ENCODE measurements around the gene ANO4.

The ANO4 gene

GRCh38 chr12:101166866-101167265 lies 372.3 kb downstream of the ANO4 start:
- no peaks in the 10 kb centered on the region for H3K79me2 ChIP-seq (ENCODE audit: insufficient read depth, low read length)
- H3K9me2 ChIP-seq (replicated peaks; ENCODE audit: low read depth, low read length): no peaks in the 10 kb centered on the region
- no peak overlapping the region for H3K4me3 ChIP-seq (ENCODE audit: low read length, poor library complexity, severe bottlenecking)
- H3K9me3 ChIP-seq (ENCODE audit: insufficient read depth, low read depth, low read length): no peaks in the 10 kb centered on the region
- H3K4me1 ChIP-seq (ENCODE audit: insufficient read depth, low read length, poor library complexity, severe bottlenecking): no peaks in the 10 kb centered on the region
- no peak overlapping the region for H3K9ac ChIP-seq (ENCODE audit: low read depth, low read length, poor library complexity, severe bottlenecking)
- TF ChIP-seq, protein P1, sequence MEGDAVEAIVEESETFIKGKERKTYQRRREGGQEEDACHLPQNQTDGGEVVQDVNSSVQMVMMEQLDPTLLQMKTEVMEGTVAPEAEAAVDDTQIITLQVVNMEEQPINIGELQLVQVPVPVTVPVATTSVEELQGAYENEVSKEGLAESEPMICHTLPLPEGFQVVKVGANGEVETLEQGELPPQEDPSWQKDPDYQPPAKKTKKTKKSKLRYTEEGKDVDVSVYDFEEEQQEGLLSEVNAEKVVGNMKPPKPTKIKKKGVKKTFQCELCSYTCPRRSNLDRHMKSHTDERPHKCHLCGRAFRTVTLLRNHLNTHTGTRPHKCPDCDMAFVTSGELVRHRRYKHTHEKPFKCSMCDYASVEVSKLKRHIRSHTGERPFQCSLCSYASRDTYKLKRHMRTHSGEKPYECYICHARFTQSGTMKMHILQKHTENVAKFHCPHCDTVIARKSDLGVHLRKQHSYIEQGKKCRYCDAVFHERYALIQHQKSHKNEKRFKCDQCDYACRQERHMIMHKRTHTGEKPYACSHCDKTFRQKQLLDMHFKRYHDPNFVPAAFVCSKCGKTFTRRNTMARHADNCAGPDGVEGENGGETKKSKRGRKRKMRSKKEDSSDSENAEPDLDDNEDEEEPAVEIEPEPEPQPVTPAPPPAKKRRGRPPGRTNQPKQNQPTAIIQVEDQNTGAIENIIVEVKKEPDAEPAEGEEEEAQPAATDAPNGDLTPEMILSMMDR (conservative IDR thresholded peaks at IDR 0.05; ENCODE audit: low read length): no peak
- TF ChIP-seq EZH2phosphoT487 (IDR thresholded peaks at IDR 0.05; ENCODE audit: borderline replicate concordance): no peak
- H4K20me1 ChIP-seq (ENCODE audit: insufficient read depth, low read length, poor library complexity, severe bottlenecking): no peaks in the 10 kb centered on the region
- no peak overlapping the region for H2AFZ ChIP-seq (ENCODE audit: low read length)
- no peaks in the 10 kb centered on the region for H3K36me3 ChIP-seq (ENCODE audit: insufficient read depth, low read length)
- no peak overlapping the region for H3K4me2 ChIP-seq (ENCODE audit: low read depth, low read length, poor library complexity, severe bottlenecking)
- no peaks in the 10 kb centered on the region for H3K27me3 ChIP-seq (ENCODE audit: insufficient read depth, low read length, poor library complexity, severe bottlenecking)
- no peaks in the 10 kb centered on the region for H3F3A ChIP-seq (ENCODE audit: low read depth)

- Histone ChIP-seq H2AFZ (ENCODE audit: low read length) (no peak overlapping the region), H3K36me3 (ENCODE audit: insufficient read depth, low read length) (no peaks in the 10 kb centered on the region), H4K20me1 (ENCODE audit: insufficient read depth, low read length, poor library complexity, severe bottlenecking) (no peaks in the 10 kb centered on the region), H3K9ac (ENCODE audit: low read depth, low read length, poor library complexity, severe bottlenecking) (no peak overlapping the region), H3K9me2 (replicated peaks; ENCODE audit: low read depth, low read length) (no peaks in the 10 kb centered on the region), H3K9me3 (ENCODE audit: insufficient read depth, low read depth, low read length) (no peaks in the 10 kb centered on the region), H3K4me1 (ENCODE audit: insufficient read depth, low read length, poor library complexity, severe bottlenecking) (no peaks in the 10 kb centered on the region), H3K79me2 (ENCODE audit: insufficient read depth, low read length) (no peaks in the 10 kb centered on the region), H3F3A (ENCODE audit: low read depth) (no peaks in the 10 kb centered on the region), H3K27me3 (ENCODE audit: insufficient read depth, low read length, poor library complexity, severe bottlenecking) (no peaks in the 10 kb centered on the region), H3K4me3 (ENCODE audit: low read length, poor library complexity, severe bottlenecking) (no peak overlapping the region), H3K4me2 (ENCODE audit: low read depth, low read length, poor library complexity, severe bottlenecking) (no peak overlapping the region)
- TF ChIP-seq, protein P1 (conservative IDR thresholded peaks at IDR 0.05; ENCODE audit: low read length): no peak
- no peak for TF ChIP-seq EZH2phosphoT487 (IDR thresholded peaks at IDR 0.05; ENCODE audit: borderline replicate concordance)
Measured at GRCh38 chr12:101168001-101168400, 373.4 kb downstream of the ANO4 start.

DNA sequence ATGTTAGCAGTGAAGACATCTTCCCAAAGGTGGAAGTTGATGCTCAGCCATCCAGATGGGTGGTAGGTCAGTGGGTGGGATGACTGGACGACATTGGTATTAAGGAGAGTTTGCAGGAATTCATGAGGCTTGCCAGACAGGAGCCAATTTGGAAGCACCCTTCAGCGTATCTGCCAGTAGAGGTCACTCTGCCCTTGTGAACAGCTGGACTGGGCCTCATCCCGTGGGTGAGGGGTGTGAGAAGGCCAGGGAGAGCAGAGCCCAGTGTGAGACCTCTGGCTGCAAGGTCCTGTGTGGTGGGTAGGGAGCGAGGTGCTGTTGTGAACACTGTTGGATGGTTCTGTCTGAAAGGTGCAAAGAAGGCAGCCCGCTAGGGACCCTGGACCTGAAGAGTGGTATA lies 377.7 kb downstream of the ANO4 start:
- no peak for TF ChIP-seq EZH2phosphoT487 (IDR thresholded peaks at IDR 0.05; ENCODE audit: borderline replicate concordance)
- TF ChIP-seq, protein P1 (conservative IDR thresholded peaks at IDR 0.05; ENCODE audit: low read length): no peak; the same call in 1 of the 2 replicates
- Histone ChIP-seq H3F3A (ENCODE audit: low read depth) (no peaks in the 10 kb centered on the region), H3K4me2 (ENCODE audit: low read depth, low read length, poor library complexity, severe bottlenecking) (no peak overlapping the region), H3K4me3 (ENCODE audit: low read length, poor library complexity, severe bottlenecking) (no peak overlapping the region), H3K9me3 (ENCODE audit: insufficient read depth, low read depth, low read length) (no peaks in the 10 kb centered on the region), H4K20me1 (ENCODE audit: insufficient read depth, low read length, poor library complexity, severe bottlenecking) (no peaks in the 10 kb centered on the region), H3K9me2 (replicated peaks; ENCODE audit: low read depth, low read length) (no peaks in the 10 kb centered on the region), H3K27me3 (ENCODE audit: insufficient read depth, low read length, poor library complexity, severe bottlenecking) (no peaks in the 10 kb centered on the region), H3K36me3 (ENCODE audit: insufficient read depth, low read length) (no peaks in the 10 kb centered on the region), H3K9ac (ENCODE audit: low read depth, low read length, poor library complexity, severe bottlenecking) (no peak overlapping the region), H3K4me1 (ENCODE audit: insufficient read depth, low read length, poor library complexity, severe bottlenecking) (no peaks in the 10 kb centered on the region), H2AFZ (ENCODE audit: low read length) (no peak overlapping the region), H3K79me2 (ENCODE audit: insufficient read depth, low read length) (no peaks in the 10 kb centered on the region)
